HEK293 (cell line): Measurements from ENCODE around the gene LHFPL3.

ENCODE experiments used
- CTCF ChIA-PET: fragments of 350-600 bp; formaldehyde crosslinking; extraction: SDS; loops from one replicate; lab custom pipeline; 2021; ENCODE audit warnings: antibody characterized with exemption; lab: Yijun Ruan, JAX
- POLR2A ChIA-PET: fragments of 300-600 bp; formaldehyde crosslinking; extraction: SDS; loops from one replicate; lab custom pipeline; 2020; ENCODE audit warnings: antibody characterized with exemption, inconsistent platforms; lab: Yijun Ruan, JAX
- H3K27ac ChIP-seq: fragments of 200-500 bp; sonication (Bioruptor generic); 2 replicates; pipeline ENCODE4 v1.5.1; 2014; ENCODE audit warnings: low read depth, low read length, control low read depth, inconsistent platforms; ENCODE audit errors: extremely low read depth
- H3K36me3 ChIP-seq, 2 experiments: fragments of 200-500 bp in 1 of 2; sonication (Bioruptor generic) in 1 of 2; 1 replicate in 1 of 2; 2 replicates in 1 of 2; pipeline ENCODE4 v1.5.1; 2014 to 2017; ENCODE audit warnings: inconsistent platforms in 2 of 2, low read length in 2 of 2; ENCODE audit not compliant: control insufficient read depth in 2 of 2, insufficient read depth in 1 of 2
- H3K4me1 ChIP-seq: fragments of 200-500 bp; sonication (Bioruptor generic); 2 replicates; pipeline ENCODE4 v1.5.1; 2014; ENCODE audit warnings: mild to moderate bottlenecking, low read length, inconsistent platforms; ENCODE audit not compliant: control insufficient read depth, insufficient read depth
- H3K4me3 ChIP-seq: 2 replicates; pipeline ENCODE4 v1.5.1; 2011; ENCODE audit warnings: low read depth, mild to moderate bottlenecking, control low read depth, low read length, moderate library complexity
- H3K9me3 ChIP-seq: fragments of 200-500 bp; sonication (Bioruptor generic); 2 replicates; pipeline ENCODE4 v1.5.1; 2014; ENCODE audit warnings: low read depth, low read length, inconsistent platforms; ENCODE audit not compliant: control insufficient read depth, insufficient read depth
- BCL11B ChIP-seq: fragments of 450-650 bp; formaldehyde crosslinking; IDR thresholded peaks from 2 replicates; pipeline ENCODE4 v1.5.1; 2016; ENCODE audit warnings: low read depth, missing biosample characterization, missing genetic modification characterization
- GLI2 ChIP-seq: fragments of 450-650 bp; formaldehyde crosslinking; IDR thresholded peaks from 2 replicates; pipeline ENCODE4; 2017; ENCODE audit warnings: missing biosample characterization, missing genetic modification characterization, low read depth, borderline replicate concordance
- HOXD13 ChIP-seq: sonication (generic); formaldehyde crosslinking; IDR thresholded peaks from 2 replicates; pipeline ENCODE4 v1.8.0; 2022; ENCODE audit warnings: missing genetic modification reagents, borderline replicate concordance
- IKZF3 ChIP-seq: fragments of 450-650 bp; IDR thresholded peaks from 2 replicates; pipeline ENCODE4 v1.5.0; 2018; ENCODE audit warnings: missing biosample characterization, mild to moderate bottlenecking, missing genetic modification characterization, moderate library complexity
- INSM2 ChIP-seq: fragments of 450-650 bp; formaldehyde crosslinking; IDR thresholded peaks from 2 replicates; pipeline ENCODE4 v1.5.1; 2016; ENCODE audit warnings: missing biosample characterization, missing genetic modification characterization
- KLF10 ChIP-seq: fragments of 450-650 bp; IDR thresholded peaks from 2 replicates; pipeline ENCODE4 v1.5.1; 2018; ENCODE audit warnings: missing biosample characterization, mild to moderate bottlenecking, missing genetic modification characterization
- KLF7 ChIP-seq: fragments of 450-650 bp; formaldehyde crosslinking; IDR thresholded peaks from 2 replicates; pipeline ENCODE4 v1.5.1; 2016; ENCODE audit warnings: missing biosample characterization, missing genetic modification characterization, borderline replicate concordance
- MYNN ChIP-seq: fragments of 450-650 bp; formaldehyde crosslinking; IDR thresholded peaks from 2 replicates; pipeline ENCODE4 v1.5.1; 2016; ENCODE audit warnings: missing biosample characterization, missing genetic modification characterization, borderline replicate concordance
- REPIN1 ChIP-seq: fragments of 450-650 bp; formaldehyde crosslinking; IDR thresholded peaks from 2 replicates; pipeline ENCODE4 v1.5.1; 2017; ENCODE audit warnings: missing biosample characterization, missing genetic modification characterization, low read depth
- SETDB1 ChIP-seq: IDR thresholded peaks from one replicate; pipeline ENCODE4 v1.6.1; 2017; ENCODE audit warnings: mild to moderate bottlenecking, low read length, moderate library complexity, mixed read lengths; ENCODE audit not compliant: insufficient read length
- YY2 ChIP-seq: fragments of 450-650 bp; formaldehyde crosslinking; IDR thresholded peaks from 2 replicates; pipeline ENCODE4 v1.5.1; 2016; ENCODE audit warnings: missing biosample characterization, missing genetic modification characterization
- ZBTB7A ChIP-seq: fragments of 450-650 bp; formaldehyde crosslinking; IDR thresholded peaks from 2 replicates; pipeline ENCODE4 v1.5.1; 2016; ENCODE audit warnings: low read depth, missing biosample characterization, missing genetic modification characterization
- ZFP41 ChIP-seq: fragments of 450-650 bp; formaldehyde crosslinking; IDR thresholded peaks from 2 replicates; pipeline ENCODE4 v1.5.1; 2016; ENCODE audit warnings: missing biosample characterization, missing genetic modification characterization, borderline replicate concordance
- ZIC2 ChIP-seq: fragments of 450-650 bp; formaldehyde crosslinking; IDR thresholded peaks from 2 replicates; pipeline ENCODE4 v1.5.1; 2016; ENCODE audit warnings: missing biosample characterization, missing genetic modification characterization
- ZNF311 ChIP-seq: fragments of 450-650 bp; formaldehyde crosslinking; IDR thresholded peaks from 2 replicates; pipeline ENCODE4 v1.5.1; 2017; ENCODE audit warnings: missing biosample characterization, missing genetic modification characterization, borderline replicate concordance
- ZNF341 ChIP-seq: fragments of 450-650 bp; formaldehyde crosslinking; IDR thresholded peaks from 2 replicates; pipeline ENCODE4; 2016; ENCODE audit warnings: low read depth, missing biosample characterization, missing genetic modification characterization
- ZNF391 ChIP-seq: fragments of 450-650 bp; formaldehyde crosslinking; IDR thresholded peaks from 2 replicates; pipeline ENCODE4 v1.5.1; 2016; ENCODE audit warnings: low read depth, missing biosample characterization, missing genetic modification characterization, borderline replicate concordance
- ZSCAN5A ChIP-seq: fragments of 450-650 bp; formaldehyde crosslinking; IDR thresholded peaks from 2 replicates; pipeline ENCODE4 v1.5.1; 2016; ENCODE audit warnings: missing biosample characterization, missing genetic modification characterization
- TF ChIP-seq, protein P1 (sequence below): fragments of 450-650 bp; formaldehyde crosslinking; IDR thresholded peaks from 2 replicates; pipeline ENCODE4 v1.5.1; 2016; ENCODE audit warnings: missing biosample characterization, missing genetic modification characterization
- TF ChIP-seq, protein P2 (sequence below): fragments of 450-650 bp; formaldehyde crosslinking; IDR thresholded peaks from 2 replicates; pipeline ENCODE4 v1.5.1; 2017; ENCODE audit warnings: missing biosample characterization, missing genetic modification characterization

The LHFPL3 gene

GRCh38 chr7:104903044-104903443 lies 574.6 kb downstream of the LHFPL3 start:
- H3K27ac ChIP-seq: no peak overlapping the region
- no peaks in the 10 kb centered on the region for H3K9me3 ChIP-seq
- ChIA-PET POLR2A (no interaction called here), CTCF (interaction anchor here (1.2 to 2.1 kb wide), 2 partner anchors 19 to 672 kb away, joined by 3 to 9 read pairs; no protein-coding TSS in a partner anchor)
- no peaks in the 10 kb centered on the region for H3K4me1 ChIP-seq
- TF ChIP-seq, protein P1, sequence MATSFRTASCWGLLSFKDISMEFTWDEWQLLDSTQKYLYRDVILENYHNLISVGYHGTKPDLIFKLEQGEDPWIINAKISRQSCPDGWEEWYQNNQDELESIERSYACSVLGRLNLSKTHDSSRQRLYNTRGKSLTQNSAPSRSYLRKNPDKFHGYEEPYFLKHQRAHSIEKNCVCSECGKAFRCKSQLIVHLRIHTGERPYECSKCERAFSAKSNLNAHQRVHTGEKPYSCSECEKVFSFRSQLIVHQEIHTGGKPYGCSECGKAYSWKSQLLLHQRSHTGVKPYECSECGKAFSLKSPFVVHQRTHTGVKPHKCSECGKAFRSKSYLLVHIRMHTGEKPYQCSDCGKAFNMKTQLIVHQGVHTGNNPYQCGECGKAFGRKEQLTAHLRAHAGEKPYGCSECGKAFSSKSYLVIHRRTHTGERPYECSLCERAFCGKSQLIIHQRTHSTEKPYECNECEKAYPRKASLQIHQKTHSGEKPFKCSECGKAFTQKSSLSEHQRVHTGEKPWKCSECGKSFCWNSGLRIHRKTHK (tag by site-specific recombination): no peak
- TF ChIP-seq HOXD13 (no peak), KLF10 (tag by site-specific recombination) (no peak), INSM2 (tag by site-specific recombination) (no peak), ZNF311 (no peak), BCL11B (tag by site-specific recombination) (no peak), REPIN1 (tag by site-specific recombination) (no peak)
- TF ChIP-seq, protein P2, sequence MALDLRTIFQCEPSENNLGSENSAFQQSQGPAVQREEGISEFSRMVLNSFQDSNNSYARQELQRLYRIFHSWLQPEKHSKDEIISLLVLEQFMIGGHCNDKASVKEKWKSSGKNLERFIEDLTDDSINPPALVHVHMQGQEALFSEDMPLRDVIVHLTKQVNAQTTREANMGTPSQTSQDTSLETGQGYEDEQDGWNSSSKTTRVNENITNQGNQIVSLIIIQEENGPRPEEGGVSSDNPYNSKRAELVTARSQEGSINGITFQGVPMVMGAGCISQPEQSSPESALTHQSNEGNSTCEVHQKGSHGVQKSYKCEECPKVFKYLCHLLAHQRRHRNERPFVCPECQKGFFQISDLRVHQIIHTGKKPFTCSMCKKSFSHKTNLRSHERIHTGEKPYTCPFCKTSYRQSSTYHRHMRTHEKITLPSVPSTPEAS (tag by site-specific recombination): no peak
- H3K4me3 ChIP-seq: no peak overlapping the region
- no peaks in the 10 kb centered on the region for H3K36me3 ChIP-seq

GRCh38 chr7:104903846-104904245 lies 575.4 kb downstream of the LHFPL3 start:
- Histone ChIP-seq H3K36me3 (no peaks in the 10 kb centered on the region), H3K4me1 (no peaks in the 10 kb centered on the region), H3K27ac (no peak overlapping the region), H3K9me3 (no peaks in the 10 kb centered on the region), H3K4me3 (no peak overlapping the region)
- TF ChIP-seq ZSCAN5A (tag by site-specific recombination): no peak
- no peak for TF ChIP-seq ZNF341 (tag by site-specific recombination)
- no peak for TF ChIP-seq KLF7
- TF ChIP-seq SETDB1: no peak
- no peak for TF ChIP-seq ZFP41 (tag by site-specific recombination)
- no peak for TF ChIP-seq IKZF3
- no peak for TF ChIP-seq MYNN
- no peak for TF ChIP-seq ZNF391 (tag by site-specific recombination)
- no peak for TF ChIP-seq GLI2 (tag by site-specific recombination)
- TF ChIP-seq ZBTB7A: no peak
- TF ChIP-seq YY2 (tag by site-specific recombination): no peak
- TF ChIP-seq ZIC2 (tag by site-specific recombination): no peak
- CTCF ChIA-PET: no interaction called here
- POLR2A ChIA-PET: no interaction called here
